ENCODE data around the gene MYO16. TPM values are rescaled to one million over a fixed set of nuclear protein-coding genes. Genes with fewer than 3 reads are reported as not detected.
A peak's percentile ranks its signal among the peaks of the same experiment; 100 is the strongest.

Gene MYO16
- total and polyA plus RNA-seq, 2 donors (not counting 1 experiment from before 2014, with no cell fraction given): under 0.01 to 0.01 TPM

- TF ChIP-seq EZH2 (IDR thresholded peaks at IDR 0.05; ENCODE audit: low read length, missing control alignments): no peak
- TF ChIP-seq CTCF (conservative IDR thresholded peaks at IDR 0.05 in 1 of 2, IDR thresholded peaks at IDR 0.05 in 1 of 2; ENCODE audit: low read depth in 1 of 2, low read length in 2 of 2): no peak
- Histone ChIP-seq H2AFZ (ENCODE audit: low read length) (no peak overlapping the region), H3K4me2 (ENCODE audit: extremely low read depth, insufficient read depth, low read length) (no peak overlapping the region), H3K4me3 (replicated peaks in 1 of 4; ENCODE audit: control extremely low read depth in 1 of 4, insufficient read depth in 1 of 4, low read depth in 3 of 4, low read length in 4 of 4) (no peak overlapping the region), H3K27ac (ENCODE audit: insufficient read depth, low read length) (no peak overlapping the region), H3K4me1 (ENCODE audit: control insufficient read depth, extremely low read depth, insufficient read depth, low read length) (no peaks in the 10 kb centered on the region), H3K9ac (ENCODE audit: insufficient read depth, low read length) (no peak overlapping the region), H3K27me3 (ENCODE audit: control insufficient read depth, insufficient read depth, low read length) (no peaks in the 10 kb centered on the region), H3K36me3 (ENCODE audit: control insufficient read depth, insufficient read depth, low read length) (no peaks in the 10 kb centered on the region), H3K79me2 (ENCODE audit: control insufficient read depth, insufficient read depth, low read length) (no peaks in the 10 kb centered on the region), H3K9me3 (ENCODE audit: control insufficient read depth, insufficient read depth, low read depth, low read length) (no peaks in the 10 kb centered on the region), H4K20me1 (ENCODE audit: control insufficient read depth, extremely low read depth, insufficient read depth, low read length) (no peaks in the 10 kb centered on the region)
- DNase-seq (ENCODE audit: low read depth in 2 of 2): peak in 1 of 2 donors; percentile 11
Observed at GRCh38 chr13:109002934-109003333, 373.5 kb downstream of the MYO16 start.

- no peaks in the 10 kb centered on the region for H4K20me1 ChIP-seq (ENCODE audit: control insufficient read depth, extremely low read depth, insufficient read depth, low read length)
- no peak overlapping the region for H3K27ac ChIP-seq (ENCODE audit: insufficient read depth, low read length)
- no peaks in the 10 kb centered on the region for H3K36me3 ChIP-seq (ENCODE audit: control insufficient read depth, insufficient read depth, low read length)
- no peak overlapping the region for H3K4me3 ChIP-seq (replicated peaks in 1 of 4; ENCODE audit: control extremely low read depth in 1 of 4, insufficient read depth in 1 of 4, low read depth in 3 of 4, low read length in 4 of 4)
- H3K27me3 ChIP-seq (ENCODE audit: control insufficient read depth, insufficient read depth, low read length): no peaks in the 10 kb centered on the region
- H3K9ac ChIP-seq (ENCODE audit: insufficient read depth, low read length): no peak overlapping the region
- H3K4me1 ChIP-seq (ENCODE audit: control insufficient read depth, extremely low read depth, insufficient read depth, low read length): no peaks in the 10 kb centered on the region
- no peak overlapping the region for H2AFZ ChIP-seq (ENCODE audit: low read length)
- TF ChIP-seq CTCF (conservative IDR thresholded peaks at IDR 0.05 in 1 of 2, IDR thresholded peaks at IDR 0.05 in 1 of 2; ENCODE audit: low read depth in 1 of 2, low read length in 2 of 2): no peak
- TF ChIP-seq EZH2 (IDR thresholded peaks at IDR 0.05; ENCODE audit: low read length, missing control alignments): no peak
- DNase-seq (ENCODE audit: low read depth in 2 of 2): no peak
- H3K9me3 ChIP-seq (ENCODE audit: control insufficient read depth, insufficient read depth, low read depth, low read length): no peaks in the 10 kb centered on the region
- no peak overlapping the region for H3K4me2 ChIP-seq (ENCODE audit: extremely low read depth, insufficient read depth, low read length)
- H3K79me2 ChIP-seq (ENCODE audit: control insufficient read depth, insufficient read depth, low read length): no peaks in the 10 kb centered on the region
Observed at GRCh38 chr13:109007946-109008345, 378.5 kb downstream of the MYO16 start.

GRCh38 chr13:109009756-109010155 lies 380.3 kb downstream of the MYO16 start:
- H3K4me2 ChIP-seq (ENCODE audit: extremely low read depth, insufficient read depth, low read length): no peak overlapping the region
- H3K36me3 ChIP-seq (ENCODE audit: control insufficient read depth, insufficient read depth, low read length): no peaks in the 10 kb centered on the region
- no peaks in the 10 kb centered on the region for H4K20me1 ChIP-seq (ENCODE audit: control insufficient read depth, extremely low read depth, insufficient read depth, low read length)
- no peaks in the 10 kb centered on the region for H3K9me3 ChIP-seq (ENCODE audit: control insufficient read depth, insufficient read depth, low read depth, low read length)
- no peak overlapping the region for H3K4me3 ChIP-seq (replicated peaks in 1 of 4; ENCODE audit: control extremely low read depth in 1 of 4, insufficient read depth in 1 of 4, low read depth in 3 of 4, low read length in 4 of 4)
- H3K79me2 ChIP-seq (ENCODE audit: control insufficient read depth, insufficient read depth, low read length): no peaks in the 10 kb centered on the region
- no peak overlapping the region for H3K9ac ChIP-seq (ENCODE audit: insufficient read depth, low read length)
- H3K27me3 ChIP-seq (ENCODE audit: control insufficient read depth, insufficient read depth, low read length): no peaks in the 10 kb centered on the region
- no peak overlapping the region for H2AFZ ChIP-seq (ENCODE audit: low read length)
- TF ChIP-seq CTCF (conservative IDR thresholded peaks at IDR 0.05 in 1 of 2, IDR thresholded peaks at IDR 0.05 in 1 of 2; ENCODE audit: low read depth in 1 of 2, low read length in 2 of 2): no peak
- no peak for TF ChIP-seq EZH2 (IDR thresholded peaks at IDR 0.05; ENCODE audit: low read length, missing control alignments)
- H3K4me1 ChIP-seq (ENCODE audit: control insufficient read depth, extremely low read depth, insufficient read depth, low read length): no peaks in the 10 kb centered on the region
- DNase-seq (ENCODE audit: low read depth in 2 of 2): no peak
- no peak overlapping the region for H3K27ac ChIP-seq (ENCODE audit: insufficient read depth, low read length)
